B cell (primary cell): Measurements from ENCODE around the gene CENPN.

Experiments
- EZH2 ChIP-seq: IDR thresholded peaks from 2 replicates; pipeline ENCODE4 v1.6.1; 2012; ENCODE audit warnings: borderline replicate concordance, low read depth, mild to moderate bottlenecking, moderate library complexity, low read length; ENCODE audit not compliant: insufficient read depth, poor library complexity, severe bottlenecking
- TF ChIP-seq, protein P1 (sequence below): fragments of 200-600 bp; IDR thresholded peaks from one replicate; pipeline ENCODE4 v1.8.0; 2022; ENCODE audit warnings: antibody characterized with exemption, mild to moderate bottlenecking

GRCh38 chr16:81073560-81074330 is 66.7 kb downstream of the CENPN start:
- TF ChIP-seq, protein P1, sequence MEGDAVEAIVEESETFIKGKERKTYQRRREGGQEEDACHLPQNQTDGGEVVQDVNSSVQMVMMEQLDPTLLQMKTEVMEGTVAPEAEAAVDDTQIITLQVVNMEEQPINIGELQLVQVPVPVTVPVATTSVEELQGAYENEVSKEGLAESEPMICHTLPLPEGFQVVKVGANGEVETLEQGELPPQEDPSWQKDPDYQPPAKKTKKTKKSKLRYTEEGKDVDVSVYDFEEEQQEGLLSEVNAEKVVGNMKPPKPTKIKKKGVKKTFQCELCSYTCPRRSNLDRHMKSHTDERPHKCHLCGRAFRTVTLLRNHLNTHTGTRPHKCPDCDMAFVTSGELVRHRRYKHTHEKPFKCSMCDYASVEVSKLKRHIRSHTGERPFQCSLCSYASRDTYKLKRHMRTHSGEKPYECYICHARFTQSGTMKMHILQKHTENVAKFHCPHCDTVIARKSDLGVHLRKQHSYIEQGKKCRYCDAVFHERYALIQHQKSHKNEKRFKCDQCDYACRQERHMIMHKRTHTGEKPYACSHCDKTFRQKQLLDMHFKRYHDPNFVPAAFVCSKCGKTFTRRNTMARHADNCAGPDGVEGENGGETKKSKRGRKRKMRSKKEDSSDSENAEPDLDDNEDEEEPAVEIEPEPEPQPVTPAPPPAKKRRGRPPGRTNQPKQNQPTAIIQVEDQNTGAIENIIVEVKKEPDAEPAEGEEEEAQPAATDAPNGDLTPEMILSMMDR = no peak
- no peak for TF ChIP-seq EZH2
